ENCODE results near the gene RNF115. TPM values are rescaled to one million over a fixed set of nuclear protein-coding genes. Genes with fewer than 3 reads are reported as not detected.
"Not testable (repeated sequence)": the region's sequence is repeated elsewhere in the genome, so short reads cannot be mapped to it uniquely, and the experiment has no call there.

The RNF115 gene
- total and polyA plus RNA-seq, 4 donors = 19.1 to 26.0 (median 22.4) TPM

GRCh38 chr1:145805057-145805456 lies 18.8 kb downstream of the RNF115 start:
- H3K4me3 ChIP-seq (ENCODE audit: low read depth, low read length) = no peak overlapping the region
- DNase-seq (ENCODE audit: low read depth in 4 of 6, low spot score in 6 of 6) = no peak
- no peak overlapping the region for H3K27ac ChIP-seq (ENCODE audit: low read depth, low read length)
- no peaks in the 10 kb centered on the region for H3K36me3 ChIP-seq (ENCODE audit: control insufficient read depth, insufficient read depth, low read length)
- H3K4me1 ChIP-seq (ENCODE audit: control insufficient read depth, insufficient read depth, low read length) = peaks cover 13% of the 10 kb centered on the region
- WGBS (ENCODE audit: insufficient coverage) = no CpG with 5 or more reads among the region's 1 CpG
- no peaks in the 10 kb centered on the region for H3K9me3 ChIP-seq (ENCODE audit: control insufficient read depth, insufficient read depth, low read length)
- H3K27me3 ChIP-seq (ENCODE audit: control insufficient read depth, insufficient read depth, low read length) = no peaks in the 10 kb centered on the region

GRCh38 chr1:145804235-145805045 lies 19.5 kb downstream of the RNF115 start:
- H3K4me1 ChIP-seq (ENCODE audit: control insufficient read depth, insufficient read depth, low read length) = peaks cover 13% of the 10 kb centered on the region

GRCh38 chr1:145799806-145800205 lies 24.1 kb downstream of the RNF115 start:
- Histone ChIP-seq H3K27me3 (ENCODE audit: control insufficient read depth, insufficient read depth, low read length) (no peaks in the 10 kb centered on the region), H3K4me1 (ENCODE audit: control insufficient read depth, insufficient read depth, low read length) (peaks cover 13% of the 10 kb centered on the region), H3K9me3 (ENCODE audit: control insufficient read depth, insufficient read depth, low read length) (peaks cover 4% of the 10 kb centered on the region), H3K4me3 (ENCODE audit: low read depth, low read length) (no peak overlapping the region), H3K36me3 (ENCODE audit: control insufficient read depth, insufficient read depth, low read length) (no peaks in the 10 kb centered on the region), H3K27ac (ENCODE audit: low read depth, low read length) (no peak overlapping the region)
- no peak for DNase-seq (ENCODE audit: low read depth in 4 of 6, low spot score in 6 of 6)
- no CpG with 5 or more reads among the region's 2 CpGs for WGBS (ENCODE audit: insufficient coverage)

More at GRCh38 chr1:145804235-145805045, 19.5 kb downstream of the RNF115 start:
- Histone ChIP-seq H3K36me3 (ENCODE audit: control insufficient read depth, insufficient read depth, low read length) (no peaks in the 10 kb centered on the region), H3K27me3 (ENCODE audit: control insufficient read depth, insufficient read depth, low read length) (no peaks in the 10 kb centered on the region), H3K9me3 (ENCODE audit: control insufficient read depth, insufficient read depth, low read length) (no peaks in the 10 kb centered on the region), H3K27ac (ENCODE audit: low read depth, low read length) (no peak overlapping the region), H3K4me3 (ENCODE audit: low read depth, low read length) (no peak overlapping the region)
- no peak for DNase-seq (ENCODE audit: low read depth in 4 of 6, low spot score in 6 of 6)
- no CpG with 5 or more reads among the region's 3 CpGs for WGBS (ENCODE audit: insufficient coverage)

GRCh38 chr1:145796753-145797152 lies 27.1 kb downstream of the RNF115 start:
- no peak overlapping the region for H3K4me3 ChIP-seq (ENCODE audit: low read depth, low read length)
- no peak for DNase-seq (ENCODE audit: low read depth in 4 of 6, low spot score in 6 of 6)
- H3K4me1 ChIP-seq (ENCODE audit: control insufficient read depth, insufficient read depth, low read length) = peaks cover 8% of the 10 kb centered on the region
- H3K36me3 ChIP-seq (ENCODE audit: control insufficient read depth, insufficient read depth, low read length) = peaks cover 7% of the 10 kb centered on the region
- WGBS (ENCODE audit: insufficient coverage) = 0% methylated on average over 1 of the region's 1 CpG
- H3K9me3 ChIP-seq (ENCODE audit: control insufficient read depth, insufficient read depth, low read length) = peaks cover 4% of the 10 kb centered on the region
- no peaks in the 10 kb centered on the region for H3K27me3 ChIP-seq (ENCODE audit: control insufficient read depth, insufficient read depth, low read length)
- H3K27ac ChIP-seq (ENCODE audit: low read depth, low read length) = no peak overlapping the region

- peaks cover 7% of the 10 kb centered on the region for H3K36me3 ChIP-seq (ENCODE audit: control insufficient read depth, insufficient read depth, low read length)
- no peaks in the 10 kb centered on the region for H3K27me3 ChIP-seq (ENCODE audit: control insufficient read depth, insufficient read depth, low read length)
- no peak for DNase-seq (ENCODE audit: low read depth in 4 of 6, low spot score in 6 of 6)
- H3K4me3 ChIP-seq (ENCODE audit: low read depth, low read length) = no peak overlapping the region
- 100% methylated on average over 8 of the region's 10 CpGs for WGBS (ENCODE audit: insufficient coverage)
- peaks cover 4% of the 10 kb centered on the region for H3K9me3 ChIP-seq (ENCODE audit: control insufficient read depth, insufficient read depth, low read length)
- H3K4me1 ChIP-seq (ENCODE audit: control insufficient read depth, insufficient read depth, low read length) = no peaks in the 10 kb centered on the region
- no peak overlapping the region for H3K27ac ChIP-seq (ENCODE audit: low read depth, low read length)
Observed at GRCh38 chr1:145795257-145795881, 28.5 kb downstream of the RNF115 start.

GRCh38 chr1:145792484-145792883 lies 31.4 kb downstream of the RNF115 start:
- Histone ChIP-seq H3K4me3 (ENCODE audit: low read depth, low read length) (no peak overlapping the region), H3K36me3 (ENCODE audit: control insufficient read depth, insufficient read depth, low read length) (peaks cover 7% of the 10 kb centered on the region), H3K9me3 (ENCODE audit: control insufficient read depth, insufficient read depth, low read length) (peaks cover 4% of the 10 kb centered on the region), H3K27ac (ENCODE audit: low read depth, low read length) (no peak overlapping the region), H3K27me3 (ENCODE audit: control insufficient read depth, insufficient read depth, low read length) (no peaks in the 10 kb centered on the region), H3K4me1 (ENCODE audit: control insufficient read depth, insufficient read depth, low read length) (no peaks in the 10 kb centered on the region)
- no peak for DNase-seq (ENCODE audit: low read depth in 4 of 6, low spot score in 6 of 6)
- WGBS (ENCODE audit: insufficient coverage) = no CpG with 5 or more reads among the region's 1 CpG

GRCh38 chr1:145791860-145792259 lies 32.0 kb downstream of the RNF115 start:
- WGBS (ENCODE audit: insufficient coverage) = 100% methylated on average over 1 of the region's 2 CpGs
- not testable (repeated sequence) for H3K9me3 ChIP-seq (ENCODE audit: control insufficient read depth, insufficient read depth, low read length); DNase-seq (ENCODE audit: low read depth in 4 of 6, low spot score in 6 of 6)

GRCh38 chr1:145788580-145788979 lies 35.3 kb downstream of the RNF115 start:
- WGBS (ENCODE audit: insufficient coverage) = 100% methylated on average over 1 of the region's 3 CpGs
- no peak overlapping the region for H3K4me3 ChIP-seq (ENCODE audit: low read depth, low read length)
- peaks cover 6% of the 10 kb centered on the region for H3K36me3 ChIP-seq (ENCODE audit: control insufficient read depth, insufficient read depth, low read length)
- H3K9me3 ChIP-seq (ENCODE audit: control insufficient read depth, insufficient read depth, low read length) = no peaks in the 10 kb centered on the region
- H3K27me3 ChIP-seq (ENCODE audit: control insufficient read depth, insufficient read depth, low read length) = no peaks in the 10 kb centered on the region
- H3K4me1 ChIP-seq (ENCODE audit: control insufficient read depth, insufficient read depth, low read length) = no peaks in the 10 kb centered on the region
- H3K27ac ChIP-seq (ENCODE audit: low read depth, low read length) = no peak overlapping the region
- no peak for DNase-seq (ENCODE audit: low read depth in 4 of 6, low spot score in 6 of 6)

More at GRCh38 chr1:145791860-145792259, 32.0 kb downstream of the RNF115 start:
- H3K27ac ChIP-seq (ENCODE audit: low read depth, low read length); H3K27me3 ChIP-seq (ENCODE audit: control insufficient read depth, insufficient read depth, low read length); H3K4me3 ChIP-seq (ENCODE audit: low read depth, low read length); H3K36me3 ChIP-seq (ENCODE audit: control insufficient read depth, insufficient read depth, low read length); H3K4me1 ChIP-seq (ENCODE audit: control insufficient read depth, insufficient read depth, low read length): not testable (repeated sequence)

GRCh38 chr1:145786271-145786670 lies 37.6 kb downstream of the RNF115 start:
- Histone ChIP-seq H3K9me3 (ENCODE audit: control insufficient read depth, insufficient read depth, low read length) (no peaks in the 10 kb centered on the region), H3K27ac (ENCODE audit: low read depth, low read length) (no peak overlapping the region)
- WGBS (ENCODE audit: insufficient coverage) = no CpG with 5 or more reads among the region's 1 CpG

GRCh38 chr1:145785547-145785946 lies 38.3 kb downstream of the RNF115 start:
- H3K27me3 ChIP-seq (ENCODE audit: control insufficient read depth, insufficient read depth, low read length) = no peaks in the 10 kb centered on the region
- H3K4me3 ChIP-seq (ENCODE audit: low read depth, low read length) = no peak overlapping the region
- H3K27ac ChIP-seq (ENCODE audit: low read depth, low read length) = no peak overlapping the region
- H3K9me3 ChIP-seq (ENCODE audit: control insufficient read depth, insufficient read depth, low read length) = no peaks in the 10 kb centered on the region
- no peaks in the 10 kb centered on the region for H3K36me3 ChIP-seq (ENCODE audit: control insufficient read depth, insufficient read depth, low read length)
- no peaks in the 10 kb centered on the region for H3K4me1 ChIP-seq (ENCODE audit: control insufficient read depth, insufficient read depth, low read length)
- no peak for DNase-seq (ENCODE audit: low read depth in 4 of 6, low spot score in 6 of 6)
- WGBS (ENCODE audit: insufficient coverage) = 75% methylated on average over 1 of the region's 1 CpG

More at GRCh38 chr1:145786271-145786670, 37.6 kb downstream of the RNF115 start:
- Histone ChIP-seq H3K4me3 (ENCODE audit: low read depth, low read length) (no peak overlapping the region), H3K27me3 (ENCODE audit: control insufficient read depth, insufficient read depth, low read length) (no peaks in the 10 kb centered on the region), H3K36me3 (ENCODE audit: control insufficient read depth, insufficient read depth, low read length) (no peaks in the 10 kb centered on the region), H3K4me1 (ENCODE audit: control insufficient read depth, insufficient read depth, low read length) (no peaks in the 10 kb centered on the region)
- no peak for DNase-seq (ENCODE audit: low read depth in 4 of 6, low spot score in 6 of 6)

Data from spinal cord (tissue), 10 donors.